ENCODE data around the gene TRRAP.

The TRRAP gene

GRCh38 chr7:98868450-98868849 is 9.9 kb upstream of the TRRAP start:
- Mint-ChIP-seq H3K36me3 (ENCODE audit: low read depth) (no peaks in the 10 kb centered on the region), H3K4me1 (peaks cover 11% of the 10 kb centered on the region), H3K4me3 (peak overlapping the region; percentile 23), H3K9me3 (no peaks in the 10 kb centered on the region), H3K27me3 (ENCODE audit: low read depth, poor library complexity) (peaks cover 65% of the 10 kb centered on the region), H3K27ac (no peak overlapping the region)
- DNase-seq = no peak
- TF ChIP-seq CTCF (IDR thresholded peaks at IDR 0.05) = no peak

DNA sequence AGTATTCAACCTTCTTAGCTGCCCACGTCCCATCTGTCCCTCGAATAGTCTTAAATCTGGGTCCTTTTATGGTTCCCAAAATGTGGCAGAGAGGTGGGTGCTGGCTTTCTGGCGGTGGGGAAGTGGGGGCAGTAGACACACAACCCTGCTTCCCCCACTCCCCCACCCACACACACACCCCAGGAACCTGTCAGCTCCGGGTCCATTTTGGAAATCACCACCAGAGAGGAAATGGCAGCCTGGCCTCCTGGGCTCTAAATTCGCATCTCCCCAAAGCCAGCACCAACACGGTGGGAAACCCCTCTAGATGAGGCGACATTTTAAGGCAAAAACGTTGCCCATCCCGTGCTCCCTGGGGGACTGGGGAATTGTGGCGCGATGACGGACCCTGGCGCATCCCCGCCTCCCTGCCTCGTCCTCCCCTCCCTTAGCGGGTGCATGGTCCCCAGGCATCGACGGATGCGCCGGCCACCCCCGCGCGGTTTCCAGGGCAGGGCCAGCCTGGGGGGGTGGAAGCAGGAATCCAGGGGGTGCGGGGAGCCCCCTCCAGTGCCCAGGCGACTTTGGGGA is 9.2 kb upstream of the TRRAP start:
- H3K27me3 Mint-ChIP-seq (ENCODE audit: low read depth, poor library complexity) = peaks cover 60% of the 10 kb centered on the region
- DNase-seq = no peak
- H3K36me3 Mint-ChIP-seq (ENCODE audit: low read depth) = no peaks in the 10 kb centered on the region
- TF ChIP-seq CTCF (IDR thresholded peaks at IDR 0.05) = no peak
- no peaks in the 10 kb centered on the region for H3K9me3 Mint-ChIP-seq
- H3K4me3 Mint-ChIP-seq = peak overlapping the region; percentile 47
- H3K27ac Mint-ChIP-seq = no peak overlapping the region
- H3K4me1 Mint-ChIP-seq = peaks cover 11% of the 10 kb centered on the region

GRCh38 chr7:98869597-98870120 is 8.7 kb upstream of the TRRAP start, which contains the start of gene TMEM130:
TSS of gene TMEM130 (minus strand) at chr7:98870014. CDS start at chr7:98869861, 153 bp downstream.
- DNase-seq = peak; percentile 64
- peak within 1 kb of the TSS; percentile 83 for H3K4me3 Mint-ChIP-seq
- no peak for TF ChIP-seq CTCF (IDR thresholded peaks at IDR 0.05)
- peaks cover 11% of the 10 kb centered on the region for H3K4me1 Mint-ChIP-seq
- H3K9me3 Mint-ChIP-seq = no peaks in the 10 kb centered on the region
- peaks cover 60% of the 10 kb centered on the region for H3K27me3 Mint-ChIP-seq (ENCODE audit: low read depth, poor library complexity)
- no peaks in the 10 kb centered on the region for H3K36me3 Mint-ChIP-seq (ENCODE audit: low read depth)
- H3K27ac Mint-ChIP-seq = no peak within 1 kb of the TSS

DNA sequence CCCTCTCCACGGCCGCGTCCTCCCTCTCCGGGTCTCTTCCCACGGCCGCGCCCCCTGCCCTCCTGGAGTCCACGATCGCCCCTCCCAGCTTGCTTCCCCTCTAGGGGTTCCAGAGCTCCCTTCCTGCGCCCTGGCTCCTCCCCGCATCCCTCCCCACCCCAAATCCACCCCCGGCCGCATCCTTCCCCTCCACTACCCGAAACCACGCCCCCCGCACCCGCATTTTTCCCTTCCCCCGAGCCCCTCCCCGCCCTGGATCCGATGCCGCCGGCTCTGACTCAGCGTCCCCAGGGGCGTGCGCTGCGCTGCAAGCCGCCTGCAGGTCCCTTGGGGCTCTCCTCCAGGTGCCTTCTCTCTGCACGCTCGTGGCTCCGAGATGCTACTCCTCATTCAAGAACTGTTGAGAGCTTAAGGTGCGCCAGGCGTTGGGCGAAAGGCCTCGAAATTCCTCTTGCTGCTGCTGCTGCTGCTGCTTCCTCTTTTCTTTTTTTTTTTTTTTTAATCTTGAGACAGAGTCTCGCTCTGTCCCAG is 8.1 kb upstream of the TRRAP start:
- H3K36me3 Mint-ChIP-seq (ENCODE audit: low read depth) = no peaks in the 10 kb centered on the region
- peaks cover 11% of the 10 kb centered on the region for H3K4me1 Mint-ChIP-seq
- no peak for TF ChIP-seq CTCF (IDR thresholded peaks at IDR 0.05)
- no peaks in the 10 kb centered on the region for H3K9me3 Mint-ChIP-seq
- peaks cover 59% of the 10 kb centered on the region for H3K27me3 Mint-ChIP-seq (ENCODE audit: low read depth, poor library complexity)
- peak overlapping the region; percentile 83 for H3K4me3 Mint-ChIP-seq
- no peak overlapping the region for H3K27ac Mint-ChIP-seq
- DNase-seq = peak; percentile 72

DNA sequence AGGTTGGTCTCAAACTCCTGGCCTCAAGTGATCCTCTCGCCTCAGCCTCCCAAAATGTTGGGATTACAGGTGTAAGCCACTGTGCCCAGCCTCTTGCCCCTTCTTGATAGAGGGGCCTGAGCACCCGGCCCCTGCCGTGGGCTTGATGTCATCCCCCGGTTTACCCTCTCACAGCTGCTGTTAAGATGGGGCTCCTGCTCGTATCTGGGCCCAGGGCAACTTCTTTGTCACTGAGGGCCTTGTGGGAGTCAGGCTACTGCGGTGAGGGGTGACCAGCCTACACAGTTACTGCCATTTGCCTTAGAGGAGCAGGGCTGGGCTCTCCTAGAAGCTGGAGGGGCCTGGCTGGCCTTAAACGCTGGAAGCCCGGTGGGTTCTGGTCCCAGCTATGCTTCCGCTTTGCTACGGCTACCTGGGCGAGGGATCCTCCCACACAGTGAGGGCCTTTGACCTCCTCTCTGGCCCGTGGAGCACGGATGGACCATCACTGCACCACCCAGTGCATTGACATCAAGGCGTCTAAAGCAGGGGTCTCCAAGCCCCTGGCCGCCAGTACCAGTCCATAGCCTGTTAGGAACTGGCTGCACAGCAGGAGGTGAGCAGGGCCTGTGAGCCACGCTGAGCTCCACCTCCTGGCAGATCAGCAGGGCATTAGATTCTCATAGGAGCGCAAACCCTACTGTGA is 7.4 kb upstream of the TRRAP start:
- no peak for TF ChIP-seq CTCF (IDR thresholded peaks at IDR 0.05)
- H3K4me3 Mint-ChIP-seq = peak overlapping the region; percentile 83
- H3K4me1 Mint-ChIP-seq = peaks cover 11% of the 10 kb centered on the region
- no peak overlapping the region for H3K27ac Mint-ChIP-seq
- H3K36me3 Mint-ChIP-seq (ENCODE audit: low read depth) = no peaks in the 10 kb centered on the region
- no peak for DNase-seq
- H3K9me3 Mint-ChIP-seq = no peaks in the 10 kb centered on the region
- H3K27me3 Mint-ChIP-seq (ENCODE audit: low read depth, poor library complexity) = peaks cover 57% of the 10 kb centered on the region
